Mucosa of descending colon (tissue), 3 donors: ENCODE data around the gene CDC25A. TPM values are rescaled to one million over a fixed set of nuclear protein-coding genes. Genes with fewer than 3 reads are reported as not detected.

ENCODE experiments used
- ATAC-seq: fragments of 200-7000 bp; cut with Tn5 transposase; one replicate; pipeline ENCODE4 v1.9.1; 2020; ENCODE audit warnings: mild to moderate bottlenecking, moderate library complexity
- DNase-seq, 3 donors: peaks; one replicate each; pipeline ENCODE4 v3.0.0-alpha.2; 2020
- H3K36me3 ChIP-seq: fragments of 200-600 bp; one replicate; pipeline ENCODE4 v1.8.0; 2021; ENCODE audit warnings: low read depth, mild to moderate bottlenecking
- H3K4me1 ChIP-seq: fragments of 200-600 bp; one replicate; pipeline ENCODE4 v1.8.0; 2021; ENCODE audit warnings: low read depth, mild to moderate bottlenecking
- H3K4me3 ChIP-seq: fragments of 200-600 bp; one replicate; pipeline ENCODE4 v1.8.0; 2021; ENCODE audit warnings: mild to moderate bottlenecking
- H3K9me3 ChIP-seq: fragments of 200-600 bp; one replicate; pipeline ENCODE4 v1.8.0; 2021; ENCODE audit warnings: mild to moderate bottlenecking
- intact Hi-C, 2 donors: fragments of 100-400 bp; cut with DNase I in 1 of 2; cut with micrococcal nuclease in 1 of 2; formaldehyde crosslinking; loops; one replicate each; pipeline versions ENCODE4 v1.11.0 to v1.11.1; 2022; cut with DNase I, micrococcal nuclease
- total RNA-seq, 3 donors: library from RNA; stranded (reverse); fragmentation: NEBNext Ultra II Directional in 2 of 3; extraction: Animal tissue kit (Norgen Biotek cat#: 25700) in 2 of 3; gene quantifications; one replicate each; pipeline versions ENCODE4 v1.2.1 to v1.2.4, GENCODE V29; 2021 to 2023
- TF ChIP-seq, protein P1 (sequence below): fragments of 200-600 bp; IDR thresholded peaks from one replicate; pipeline ENCODE4 v1.8.0; 2022; ENCODE audit warnings: antibody characterized with exemption, mild to moderate bottlenecking
- donor health status: DM: no; HTN: no; CAD: no; lungs with moderate emphysema.
- donor health status: DM: no; HTN: no; CAD: no.
- donor health status: DM: no; HTN: yes; CAD: no.

The CDC25A gene
- total RNA-seq, 3 donors from 2014 or later = 3.4 to 6.9 (median 4.3) TPM

- DNase-seq (no peak), ATAC-seq (no peak)
- no peaks in the 10 kb centered on the region for H3K9me3 ChIP-seq
- no peaks in the 10 kb centered on the region for H3K36me3 ChIP-seq
- no peak overlapping the region for H3K4me3 ChIP-seq
- TF ChIP-seq, protein P1, sequence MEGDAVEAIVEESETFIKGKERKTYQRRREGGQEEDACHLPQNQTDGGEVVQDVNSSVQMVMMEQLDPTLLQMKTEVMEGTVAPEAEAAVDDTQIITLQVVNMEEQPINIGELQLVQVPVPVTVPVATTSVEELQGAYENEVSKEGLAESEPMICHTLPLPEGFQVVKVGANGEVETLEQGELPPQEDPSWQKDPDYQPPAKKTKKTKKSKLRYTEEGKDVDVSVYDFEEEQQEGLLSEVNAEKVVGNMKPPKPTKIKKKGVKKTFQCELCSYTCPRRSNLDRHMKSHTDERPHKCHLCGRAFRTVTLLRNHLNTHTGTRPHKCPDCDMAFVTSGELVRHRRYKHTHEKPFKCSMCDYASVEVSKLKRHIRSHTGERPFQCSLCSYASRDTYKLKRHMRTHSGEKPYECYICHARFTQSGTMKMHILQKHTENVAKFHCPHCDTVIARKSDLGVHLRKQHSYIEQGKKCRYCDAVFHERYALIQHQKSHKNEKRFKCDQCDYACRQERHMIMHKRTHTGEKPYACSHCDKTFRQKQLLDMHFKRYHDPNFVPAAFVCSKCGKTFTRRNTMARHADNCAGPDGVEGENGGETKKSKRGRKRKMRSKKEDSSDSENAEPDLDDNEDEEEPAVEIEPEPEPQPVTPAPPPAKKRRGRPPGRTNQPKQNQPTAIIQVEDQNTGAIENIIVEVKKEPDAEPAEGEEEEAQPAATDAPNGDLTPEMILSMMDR = no peak
- intact Hi-C loops = no loop called here
- no peaks in the 10 kb centered on the region for H3K4me1 ChIP-seq
These were observed 3.1 kb downstream of the CDC25A start for GRCh38 chr3:48185129-48185528.

- TF ChIP-seq, protein P1 = no peak
- no peak overlapping the region for H3K4me3 ChIP-seq
- ATAC-seq (no peak), DNase-seq (no peak)
- no peaks in the 10 kb centered on the region for H3K36me3 ChIP-seq
- intact Hi-C loops = no loop called here
- no peaks in the 10 kb centered on the region for H3K9me3 ChIP-seq
- H3K4me1 ChIP-seq = no peaks in the 10 kb centered on the region
These were observed 3.9 kb downstream of the CDC25A start for GRCh38 chr3:48184299-48184698.

DNA sequence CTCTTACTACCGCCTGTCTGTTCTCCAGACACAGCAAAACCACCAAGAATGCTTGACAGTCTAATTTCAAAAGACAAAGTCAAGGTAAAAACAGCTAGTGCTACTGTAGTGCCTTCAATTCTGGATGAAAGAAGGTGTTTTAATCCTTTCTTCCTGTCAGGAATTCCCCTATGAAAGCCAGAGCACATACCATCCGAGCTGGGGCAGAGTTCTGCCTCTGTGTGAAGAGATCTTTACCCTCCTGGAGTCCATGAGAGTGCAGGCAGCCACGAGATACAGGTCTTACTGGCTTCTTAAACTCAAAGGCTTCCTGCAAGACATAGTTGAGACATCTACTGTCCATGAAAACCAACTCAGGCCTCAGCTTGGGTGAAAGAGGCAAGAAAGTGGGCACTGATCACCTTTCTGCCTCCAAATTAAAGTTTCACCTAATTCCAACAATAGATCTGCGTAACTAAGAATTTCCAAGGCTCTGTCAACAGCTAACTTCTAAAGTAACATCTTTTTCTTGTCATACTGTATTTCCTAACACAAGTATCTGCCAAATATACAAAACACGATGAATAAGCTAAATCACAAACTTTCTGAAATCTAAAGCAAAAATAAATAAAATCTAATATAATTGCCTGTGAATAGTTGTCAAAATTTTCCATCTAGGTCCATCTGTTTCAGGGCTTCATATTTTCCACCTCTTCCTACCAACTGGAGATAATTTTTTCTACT lies 7.5 kb downstream of the CDC25A start:
- TF ChIP-seq, protein P1 = no peak
- Histone ChIP-seq H3K4me3 (no peak overlapping the region), H3K4me1 (no peaks in the 10 kb centered on the region), H3K36me3 (no peaks in the 10 kb centered on the region), H3K9me3 (no peaks in the 10 kb centered on the region)
- DNase-seq (no peak), ATAC-seq (no peak)
- intact Hi-C loops = no loop called here

DNA sequence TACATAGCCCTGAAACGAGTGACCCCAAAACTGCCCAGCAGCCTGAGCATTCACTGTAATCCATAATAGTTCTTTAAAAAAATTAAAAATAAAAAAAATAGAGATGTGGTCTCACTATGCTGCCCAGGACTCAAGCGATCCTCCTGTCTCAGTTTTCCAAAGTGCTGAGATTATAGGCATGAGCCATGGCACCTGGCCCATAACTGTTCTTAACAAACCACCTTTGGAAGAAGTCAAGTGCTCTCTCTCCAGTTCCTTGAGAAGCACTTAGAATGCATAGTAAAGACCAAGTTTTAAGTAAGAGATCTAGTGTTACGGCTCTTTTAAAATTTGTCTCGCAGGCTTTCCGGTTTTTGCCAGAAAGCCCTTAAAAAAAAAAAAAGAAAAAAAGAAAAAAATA lies 8.2 kb downstream of the CDC25A start:
- H3K4me3 ChIP-seq = no peak overlapping the region
- H3K36me3 ChIP-seq = no peaks in the 10 kb centered on the region
- DNase-seq = no peak
- intact Hi-C loops = no loop called here
- no peaks in the 10 kb centered on the region for H3K4me1 ChIP-seq
- TF ChIP-seq, protein P1 = no peak
- no peak for ATAC-seq
- H3K9me3 ChIP-seq = no peaks in the 10 kb centered on the region

DNA sequence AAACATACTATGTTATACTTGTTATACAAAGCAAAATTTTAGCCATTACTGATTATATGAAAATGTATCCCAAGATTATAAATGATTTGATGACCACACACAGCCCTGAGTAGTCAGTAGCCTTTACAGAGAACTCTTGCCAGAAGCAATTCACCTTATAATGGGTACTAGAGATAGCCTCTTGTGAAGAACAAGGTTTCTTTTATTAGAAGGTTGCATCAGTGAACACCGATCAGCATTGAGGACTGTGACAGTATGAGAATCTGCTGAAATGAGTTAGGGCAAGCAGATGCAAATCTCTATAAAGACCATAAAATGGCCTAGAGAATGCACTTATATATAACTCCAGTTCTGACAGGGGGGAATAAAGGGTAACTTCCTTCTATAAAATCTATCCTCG lies 10.1 kb downstream of the CDC25A start:
- DNase-seq (no peak), ATAC-seq (no peak)
- H3K4me3 ChIP-seq = no peak overlapping the region
- no peaks in the 10 kb centered on the region for H3K36me3 ChIP-seq
- TF ChIP-seq, protein P1 = no peak
- intact Hi-C loops = no loop called here
- no peaks in the 10 kb centered on the region for H3K4me1 ChIP-seq
- no peaks in the 10 kb centered on the region for H3K9me3 ChIP-seq
